Erythroblast (primary cell): ENCODE results near the gene SMPX.

Source experiments
- GATA1 ChIP-seq: IDR thresholded peaks from 2 replicates; pipeline ENCODE4 v1.6.1; 2011; ENCODE audit warnings: low read depth, mild to moderate bottlenecking, control low read depth, low read length, moderate library complexity
- POLR2A ChIP-seq: IDR thresholded peaks from 2 replicates; pipeline ENCODE4 v1.6.1; 2011; ENCODE audit warnings: mild to moderate bottlenecking, low read length

DNA sequence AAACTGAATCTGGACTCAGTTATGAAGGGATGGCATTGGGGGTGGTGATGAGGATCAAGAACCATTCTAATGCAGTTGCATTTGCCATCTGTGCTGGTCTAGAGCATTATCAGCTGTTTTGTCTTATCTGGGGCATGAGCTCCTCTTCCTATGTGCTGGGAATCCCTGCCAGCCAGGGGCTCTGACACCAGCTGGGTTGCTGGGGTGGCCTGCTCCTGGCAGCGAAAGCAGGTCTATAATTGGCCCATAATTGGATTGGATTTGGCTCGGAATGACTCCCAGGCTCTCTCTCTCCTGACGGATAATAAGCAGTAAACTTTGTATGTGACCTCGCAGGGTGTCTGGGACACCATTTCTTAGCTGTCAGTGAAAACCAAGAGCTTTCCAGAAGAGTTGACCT lies 34.1 kb downstream of the SMPX start:
- TF ChIP-seq POLR2A (no peak), GATA1 (no peak)
